Measurements from ENCODE around the gene SNX3.

The SNX3 gene

DNA sequence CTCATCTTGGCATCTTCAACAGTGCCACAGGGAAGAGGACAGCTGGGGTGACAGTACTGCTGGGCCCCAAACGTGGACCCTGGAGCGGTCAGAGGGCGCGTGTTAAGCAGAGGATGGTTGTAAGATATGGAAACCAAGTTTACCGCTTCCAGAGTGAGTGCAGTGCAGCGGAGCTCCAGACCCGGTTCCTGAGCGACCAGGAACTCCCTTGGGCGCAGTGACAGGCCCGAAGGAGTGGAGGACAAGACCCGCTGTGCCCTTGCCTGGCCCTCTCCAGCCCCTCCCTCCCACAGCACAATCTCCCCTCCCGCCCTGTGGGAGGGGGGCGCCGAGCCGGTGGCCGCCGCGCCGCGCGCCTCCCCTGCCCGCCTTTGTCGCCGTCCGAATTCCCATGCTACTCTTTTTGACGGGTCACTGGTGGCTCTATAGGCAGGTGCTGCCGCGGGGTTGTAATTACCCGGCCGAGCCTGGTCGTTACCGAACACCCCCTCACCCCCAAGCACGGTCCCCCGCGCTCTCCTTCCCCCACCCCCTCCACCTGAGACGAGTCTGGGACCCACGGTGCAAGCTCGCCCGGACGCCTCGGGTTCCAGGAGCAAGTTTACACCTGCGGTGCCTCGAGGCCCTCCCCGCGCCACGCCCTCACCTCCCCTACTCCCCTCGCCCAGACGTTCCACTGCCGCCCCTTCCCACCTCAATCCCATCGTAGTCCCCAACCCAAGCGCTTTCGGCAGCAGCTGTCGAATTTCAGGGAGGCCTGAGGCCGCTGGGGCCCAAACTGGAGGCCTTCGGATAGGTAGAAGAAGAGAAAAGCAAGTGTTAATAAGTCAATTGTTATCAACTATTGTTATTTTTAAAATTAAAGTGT lies 91.1 kb downstream of the SNX3 start:
- no peak for DNase-seq

DNA sequence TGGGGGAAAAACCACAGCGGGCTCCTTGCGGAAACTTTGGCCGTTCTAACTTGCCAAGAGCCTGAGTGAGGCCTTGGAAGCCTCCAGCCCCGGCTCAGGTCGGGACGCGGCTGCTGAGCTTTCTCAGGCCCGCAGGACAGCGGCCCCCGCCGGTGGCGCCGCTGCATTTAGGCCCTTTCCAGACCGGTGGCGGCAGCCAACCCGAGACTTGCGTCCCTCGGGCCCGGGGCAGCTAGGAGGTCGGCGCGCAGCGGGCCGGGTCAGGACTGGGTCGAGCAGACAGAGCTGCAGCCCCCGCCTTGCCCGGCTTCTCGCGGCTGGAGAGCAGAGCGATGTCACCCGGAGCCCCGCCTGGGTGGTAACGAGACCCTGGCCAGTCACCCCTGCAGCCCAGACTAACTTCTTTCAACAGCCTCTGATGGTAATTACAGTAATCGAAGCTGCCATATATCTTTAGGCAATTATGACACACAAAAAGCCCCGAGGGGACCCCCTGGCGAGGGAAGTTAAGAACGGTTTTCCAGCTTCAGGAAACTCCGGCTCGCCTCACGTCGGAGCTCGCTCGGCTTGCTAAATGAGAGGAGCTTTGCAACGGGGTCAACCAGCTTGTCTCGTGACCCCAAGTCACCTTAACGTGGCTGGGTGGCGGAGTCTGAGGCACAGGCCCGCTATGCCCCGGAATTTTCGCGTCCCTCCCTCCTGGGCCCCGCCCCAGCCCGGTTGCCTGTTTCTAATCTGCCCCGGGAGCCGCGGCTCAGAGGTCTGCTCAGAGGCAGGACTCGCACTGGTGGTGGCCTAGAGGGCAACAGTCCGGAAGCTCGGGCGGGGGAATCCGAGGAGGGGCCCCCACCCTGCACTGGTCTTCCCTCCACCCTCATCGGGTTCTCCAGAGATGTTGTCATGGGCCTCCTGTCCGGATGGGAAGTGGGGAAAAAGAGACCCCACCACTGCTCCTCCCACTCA lies 92.1 kb downstream of the SNX3 start:
- no peak for DNase-seq

DNA sequence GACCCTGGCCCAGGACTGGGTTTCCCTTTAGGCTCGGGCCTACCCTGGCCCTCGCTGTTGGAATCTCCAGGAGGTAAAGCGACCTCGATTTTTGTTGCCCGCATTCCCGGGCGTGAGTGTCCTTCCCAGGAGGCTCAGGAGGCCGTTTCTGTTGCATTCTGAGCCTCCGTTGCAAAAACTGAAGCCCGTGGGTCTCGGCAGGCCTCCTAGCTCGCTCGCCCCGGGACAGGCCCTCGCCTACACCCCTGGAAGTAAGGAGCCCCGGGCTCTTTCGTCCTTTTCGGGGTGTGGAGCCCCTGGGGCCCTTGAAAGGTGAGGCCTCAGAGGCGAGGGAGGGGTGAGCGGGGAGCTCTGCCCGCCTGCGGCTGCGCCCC lies 92.8 kb downstream of the SNX3 start:
- DNase-seq = no peak

DNA sequence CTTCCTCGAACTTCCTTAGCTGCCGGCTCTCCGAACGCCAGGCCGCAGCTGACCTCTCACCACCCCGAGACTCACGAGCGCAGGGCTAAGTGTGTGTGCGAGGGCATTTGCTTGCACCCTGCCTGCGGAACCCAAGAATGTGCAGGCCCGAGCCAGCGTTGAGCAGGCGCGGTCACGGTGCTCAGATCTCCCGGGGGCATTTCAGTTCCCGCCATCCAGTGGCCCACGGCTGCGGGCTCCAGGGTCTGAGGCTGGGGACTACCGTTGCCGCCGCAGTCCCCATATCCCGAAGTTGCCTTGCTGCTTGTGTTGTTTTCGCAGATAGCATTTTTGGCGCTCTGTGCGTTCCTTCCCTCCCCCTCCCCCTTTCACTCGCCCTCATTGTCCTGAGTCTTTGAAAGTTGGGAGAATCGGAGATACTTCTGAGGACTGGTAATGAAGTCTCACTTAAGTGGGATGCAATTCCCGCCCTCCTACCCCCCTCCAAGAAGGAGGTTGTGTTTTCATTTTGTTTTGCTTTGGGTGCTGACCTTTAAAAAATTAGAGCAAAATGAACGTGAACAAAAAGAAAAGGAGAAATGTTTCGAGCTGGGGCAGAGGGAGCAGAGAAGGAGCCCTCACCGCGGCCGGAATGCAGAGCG lies 93.3 kb downstream of the SNX3 start:
- no peak for DNase-seq

DNA sequence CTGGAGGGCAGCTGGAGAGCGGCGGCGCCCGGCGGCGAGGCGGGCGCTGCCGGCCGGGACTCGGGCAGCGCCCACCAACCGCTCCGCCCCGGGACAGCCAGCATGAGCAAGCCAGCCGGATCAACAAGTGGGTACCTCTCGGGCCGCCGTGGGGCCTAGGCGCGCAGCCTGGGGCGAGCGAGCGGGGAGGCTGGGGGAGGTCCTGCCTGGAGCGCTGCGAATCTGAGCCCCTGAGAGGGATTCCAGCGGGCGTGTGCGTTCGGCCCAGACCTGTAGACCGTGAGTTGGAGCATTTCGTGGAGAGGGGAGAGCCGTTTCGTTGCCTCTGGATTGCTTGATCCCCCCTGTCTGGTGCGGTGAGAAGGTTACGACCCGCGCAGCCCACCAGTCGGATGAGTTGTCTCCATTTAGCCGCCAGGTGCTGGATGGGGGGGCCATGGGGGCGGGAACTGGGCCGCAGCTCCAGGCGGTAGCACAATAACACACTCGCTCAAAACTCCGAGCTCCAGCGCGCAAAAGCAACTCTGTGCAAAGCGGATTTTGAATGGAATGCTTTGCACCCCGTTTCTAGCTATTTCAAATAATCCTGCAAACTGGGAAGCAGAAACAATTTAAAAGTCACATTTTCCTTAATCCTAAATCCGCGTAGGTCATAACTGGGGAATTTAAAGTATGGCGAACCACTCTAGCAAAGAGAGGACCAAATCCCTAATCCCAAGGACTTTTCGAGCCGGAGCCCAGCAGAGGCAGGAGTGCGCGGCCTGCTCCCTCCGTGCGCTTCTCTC lies 94.0 kb downstream of the SNX3 start:
- DNase-seq = no peak

DNA sequence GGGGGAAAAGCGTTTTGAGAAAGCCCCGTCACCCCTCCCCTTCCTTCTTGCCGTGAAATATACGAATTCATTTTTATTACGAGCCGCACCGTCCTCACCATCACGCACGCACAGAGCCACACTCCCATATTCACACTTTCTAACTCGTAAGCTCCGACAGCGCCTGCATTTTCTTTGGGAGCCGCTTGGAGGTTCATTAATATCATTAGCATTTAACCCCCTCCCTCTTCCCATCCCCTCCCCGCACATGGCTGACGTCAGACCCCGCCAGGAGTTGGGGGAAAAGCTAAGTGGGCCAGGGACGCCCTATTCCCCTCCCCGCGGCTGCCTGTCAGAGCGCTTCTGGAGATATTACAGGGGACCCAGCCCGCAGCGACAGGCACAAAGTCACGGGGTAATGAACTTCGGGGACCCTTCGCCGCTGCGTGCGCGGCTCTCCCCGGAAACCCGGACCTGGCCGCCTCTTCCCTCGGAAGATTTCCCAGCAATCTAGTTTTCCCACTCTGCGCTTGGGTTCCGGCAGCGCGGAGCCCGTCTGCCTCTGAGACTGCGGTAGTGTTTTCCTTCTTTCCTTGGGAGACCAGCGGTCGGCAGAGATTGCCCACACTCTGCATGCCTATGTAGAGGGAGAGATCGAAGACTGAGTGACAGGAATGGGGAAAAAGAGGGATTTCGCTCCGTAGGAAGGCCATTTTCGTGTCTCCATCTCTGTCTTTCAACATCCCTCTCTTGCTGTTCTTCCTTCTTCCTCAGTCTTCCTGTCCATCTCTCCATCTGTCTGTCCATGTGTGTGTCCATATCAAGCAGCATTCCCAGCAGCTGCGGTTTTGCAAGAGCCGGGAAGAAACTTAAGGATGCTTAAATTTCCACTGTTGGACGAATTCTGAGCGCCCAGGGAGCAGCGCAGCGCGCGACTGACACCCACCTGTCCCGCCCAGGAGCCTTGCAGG lies 94.9 kb downstream of the SNX3 start, which contains the start of gene NR2E1:
Gene NR2E1 (plus strand): TSS at position 309 of the 950 bp plus-strand sequence. CDS start 744 bp downstream, outside the sequence.
- DNase-seq = no peak

DNA sequence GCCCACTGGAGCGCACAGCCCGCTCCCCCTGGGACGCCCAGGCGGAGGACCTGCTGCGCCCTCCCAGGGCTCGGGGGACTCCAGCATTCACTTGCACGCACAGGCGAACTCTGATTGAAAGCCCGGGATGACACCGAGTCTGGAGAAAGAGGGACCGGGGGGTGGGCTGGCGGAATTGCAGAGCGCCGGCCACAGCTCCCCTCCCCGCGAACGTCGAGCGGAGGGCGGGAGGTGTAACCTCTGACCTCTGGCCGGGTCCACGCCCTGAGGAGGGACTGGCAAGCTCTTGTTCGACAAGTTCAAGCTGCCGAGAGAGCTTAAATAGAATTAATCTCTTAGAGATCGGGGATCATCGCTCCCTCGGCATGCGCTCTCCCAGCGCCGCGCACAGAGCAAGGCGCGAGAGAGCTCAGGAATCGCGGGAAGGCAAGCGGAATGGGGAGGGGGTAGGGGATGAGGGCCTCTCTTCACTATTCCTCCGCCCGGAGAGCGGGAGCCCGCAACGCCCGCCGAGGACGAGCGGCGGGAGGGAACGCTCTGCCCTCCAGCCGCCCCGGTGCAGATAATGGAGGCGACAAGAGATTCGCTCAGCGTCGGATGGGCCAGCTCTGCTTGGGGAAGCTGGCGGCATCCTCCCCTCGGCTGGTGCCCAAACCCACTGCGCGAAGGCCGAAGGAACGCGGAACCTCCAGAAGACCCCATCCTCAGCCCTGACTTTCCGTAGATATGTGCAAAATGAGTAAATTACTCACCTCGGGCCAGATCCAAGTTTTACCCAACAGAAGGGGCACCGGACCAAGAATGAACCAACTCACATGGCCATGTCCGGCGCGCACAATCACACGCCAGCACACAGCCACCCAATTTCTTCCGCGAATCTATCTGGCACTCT lies 95.8 kb downstream of the SNX3 start:
- no peak for DNase-seq

DNA sequence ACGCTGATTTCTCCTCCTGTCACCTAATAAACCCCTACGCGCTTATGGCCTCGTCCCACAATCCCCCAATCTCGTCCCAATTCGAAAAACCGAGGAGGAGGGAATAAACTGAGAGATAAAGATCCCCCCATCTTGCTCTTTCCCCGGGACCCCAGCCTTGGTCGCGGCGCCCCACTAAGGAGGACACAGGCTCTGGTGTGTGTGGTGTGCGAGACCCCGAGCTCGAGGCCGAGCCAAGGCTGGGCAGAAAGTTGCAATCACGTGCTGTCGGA lies 96.4 kb downstream of the SNX3 start:
- DNase-seq = no peak

DNA sequence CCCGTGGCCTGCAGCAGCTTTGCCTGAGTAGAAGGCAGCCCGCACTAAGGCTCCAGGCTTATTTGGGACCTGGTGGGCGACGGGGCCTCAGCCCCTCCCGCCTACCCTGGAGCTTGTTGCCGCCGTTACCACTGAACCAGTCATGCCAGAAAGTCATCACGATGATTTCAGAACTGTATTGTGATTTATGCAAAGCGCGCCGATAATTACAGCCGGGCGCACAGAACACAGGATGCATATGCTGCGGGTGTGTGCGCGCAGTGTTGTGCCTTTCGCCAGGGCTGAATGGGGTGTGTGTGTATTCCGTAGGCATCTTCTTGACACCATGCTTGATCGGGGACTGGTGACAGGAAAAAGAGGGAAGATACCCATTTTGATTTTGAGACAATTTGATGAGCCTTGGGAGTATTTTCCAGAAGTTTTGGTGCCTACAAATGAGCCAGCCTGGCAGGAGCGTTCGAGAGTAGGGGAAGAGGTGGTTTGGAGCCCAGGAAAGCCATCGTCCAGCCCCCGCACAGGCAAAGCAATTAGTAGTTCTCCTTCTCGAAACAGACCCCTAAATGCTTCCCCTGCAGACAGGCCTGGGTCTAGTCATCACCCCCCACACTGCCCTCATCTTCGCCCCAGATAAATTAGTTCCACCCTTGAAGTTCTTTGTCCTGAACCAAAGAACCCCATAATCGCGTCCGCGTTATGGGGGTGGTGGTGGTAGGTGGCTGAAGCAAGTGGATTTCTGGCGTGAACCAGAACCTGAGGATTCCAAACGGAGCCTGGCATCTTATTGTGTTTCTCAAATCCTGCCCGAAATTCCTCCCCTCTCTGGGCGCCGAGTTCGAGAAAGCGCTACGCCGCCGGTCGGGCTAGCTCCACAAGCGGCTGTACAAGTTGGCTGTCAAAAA lies 96.9 kb downstream of the SNX3 start:
- no peak for DNase-seq

DNA sequence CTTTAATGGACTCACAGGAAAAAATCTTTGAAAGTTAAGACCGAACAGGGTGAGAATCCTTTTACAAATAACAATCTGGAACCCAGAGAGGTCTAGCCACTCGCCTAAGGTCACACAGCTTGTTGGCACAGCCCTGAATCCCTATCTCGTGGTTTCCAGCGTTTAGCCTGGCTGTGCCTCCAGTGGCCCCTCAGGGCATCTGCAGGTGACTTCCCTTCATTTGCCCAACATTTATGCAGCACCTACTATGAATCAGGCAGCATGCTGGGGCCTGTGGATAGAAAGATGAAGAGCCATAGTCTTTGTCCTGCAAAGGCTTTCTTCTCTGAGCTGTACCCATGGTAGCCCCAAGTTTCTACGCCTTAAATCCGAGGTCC lies 97.6 kb downstream of the SNX3 start:
- no peak for DNase-seq

DNA sequence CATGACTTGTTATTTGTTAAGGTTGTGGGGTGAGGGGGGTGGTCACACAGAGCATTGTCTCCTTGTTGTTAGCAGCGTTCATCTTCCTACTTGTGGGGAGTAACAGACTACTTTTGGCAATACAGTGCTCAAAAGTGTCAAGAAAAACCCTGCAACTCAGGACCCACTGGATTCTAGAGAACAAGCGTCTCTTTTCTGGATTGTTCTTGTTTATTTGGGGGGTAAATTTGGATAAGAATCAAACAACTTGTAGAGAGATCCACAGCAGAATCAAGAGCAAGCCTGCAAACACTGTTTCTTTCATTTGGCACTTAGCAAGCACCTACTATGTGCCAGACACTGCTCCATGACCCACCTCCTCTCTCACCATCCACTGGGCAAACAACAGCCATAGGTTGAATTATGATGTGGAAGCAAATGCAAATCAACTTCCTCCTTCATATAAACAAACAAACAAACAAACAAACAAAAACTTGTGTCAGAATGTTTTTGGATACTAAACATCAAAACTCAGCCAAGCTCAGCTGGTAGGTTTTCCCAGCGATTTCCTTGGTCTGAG lies 99.0 kb downstream of the SNX3 start:
- DNase-seq = no peak
